NCI-H2029 treated with DMSO at 0.1 percent for 48 hours (cell line): ENCODE results near the gene REST.

Source experiments
- DNase-seq: peaks from one replicate; lab custom pipeline; 2025; lab: John Stamatoyannopoulos, UW

The REST gene

DNA sequence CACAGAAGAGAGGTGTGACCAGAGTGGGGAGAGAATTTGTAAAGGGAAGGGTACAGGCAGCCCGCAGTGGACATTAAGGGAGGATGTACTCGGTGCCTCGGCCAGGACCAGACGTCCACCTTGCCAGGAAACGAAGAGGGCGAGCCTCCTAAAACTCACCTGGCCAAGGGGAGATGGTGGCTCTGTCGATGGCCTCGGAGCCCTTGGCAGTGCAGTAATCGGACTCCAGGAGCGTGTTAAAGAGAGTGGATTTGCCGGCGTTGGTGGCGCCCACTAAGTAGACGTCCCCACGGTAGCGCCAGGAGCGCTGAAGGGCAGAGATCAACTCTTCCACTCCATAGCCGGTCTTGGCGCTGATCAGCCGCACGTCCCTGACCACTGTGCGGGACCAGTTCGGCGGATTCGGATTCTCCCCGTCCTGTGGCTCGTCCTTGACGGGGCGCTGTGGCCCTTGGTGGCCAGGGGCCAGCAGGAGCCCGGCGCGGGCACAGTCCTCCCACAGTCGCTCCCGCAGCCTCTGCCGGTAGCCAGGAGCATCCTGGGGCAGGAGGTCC is 68.7 kb downstream of the REST start:
- DNase-seq = no peak

- DNase-seq = no peak
These were observed 69.2 kb downstream of the REST start for GRCh38 chr4:56976837-56977320.

- DNase-seq = peak; percentile 91
These were observed 69.8 kb downstream of the REST start, which contains the start of gene NOA1 for GRCh38 chr4:56977321-56978012. TSS of gene NOA1 (minus strand) at chr4:56977606. CDS start at chr4:56977585, 21 bp downstream.

- peak; percentile 92 for DNase-seq
These were observed 71.1 kb downstream of the REST start, which contains the start of gene POLR2B for GRCh38 chr4:56978750-56979303. TSS of gene POLR2B (plus strand) at chr4:56978896. CDS start at chr4:56978986, 90 bp downstream.

GRCh38 chr4:56979421-56980072 is 71.8 kb downstream of the REST start:
- no peak for DNase-seq

DNA sequence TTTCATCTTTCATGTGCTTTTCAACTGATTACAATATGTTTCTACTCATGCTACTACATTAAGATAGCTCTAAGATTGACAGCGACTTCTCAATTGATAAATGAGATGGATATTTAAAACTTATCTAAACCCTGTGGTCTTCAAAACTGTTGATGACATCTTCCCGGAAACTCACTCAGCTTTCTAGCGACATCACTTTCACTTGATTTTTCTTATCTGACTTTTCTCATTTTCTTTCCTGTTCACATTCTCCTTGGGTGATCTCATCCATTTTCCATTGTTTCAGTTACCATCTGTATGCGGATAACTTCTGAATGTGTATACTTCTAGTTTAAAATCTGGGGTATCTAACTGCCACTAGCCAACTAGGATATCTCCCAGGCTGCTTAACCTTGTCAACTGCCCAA is 74.1 kb downstream of the REST start:
- DNase-seq = no peak

- DNase-seq = no peak
These were observed 78.5 kb downstream of the REST start for GRCh38 chr4:56986192-56986591.

DNA sequence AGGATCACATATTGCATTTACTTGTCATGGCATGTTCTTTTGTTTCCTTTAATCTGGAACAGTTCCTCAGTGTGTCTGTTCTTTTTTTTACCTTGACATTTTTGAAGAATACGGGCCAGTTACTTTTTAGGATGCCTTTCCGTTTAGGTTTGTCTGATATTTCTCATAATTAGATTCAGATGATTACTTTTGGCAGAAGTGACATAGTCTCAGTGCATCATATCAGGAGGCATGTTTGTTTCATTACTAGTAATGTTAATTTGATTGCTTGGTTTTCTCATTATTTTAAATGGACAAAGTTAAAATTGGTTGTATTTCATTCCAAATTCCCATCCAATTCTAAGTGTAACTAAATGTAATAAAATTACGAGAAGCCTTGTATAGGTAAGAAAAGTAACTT is 79.3 kb downstream of the REST start:
- no peak for DNase-seq

- DNase-seq = no peak
These were observed 82.6 kb downstream of the REST start for GRCh38 chr4:56990109-56990905.

- DNase-seq = peak; percentile 63
These were observed 87.8 kb downstream of the REST start for GRCh38 chr4:56995525-56995924.

DNA sequence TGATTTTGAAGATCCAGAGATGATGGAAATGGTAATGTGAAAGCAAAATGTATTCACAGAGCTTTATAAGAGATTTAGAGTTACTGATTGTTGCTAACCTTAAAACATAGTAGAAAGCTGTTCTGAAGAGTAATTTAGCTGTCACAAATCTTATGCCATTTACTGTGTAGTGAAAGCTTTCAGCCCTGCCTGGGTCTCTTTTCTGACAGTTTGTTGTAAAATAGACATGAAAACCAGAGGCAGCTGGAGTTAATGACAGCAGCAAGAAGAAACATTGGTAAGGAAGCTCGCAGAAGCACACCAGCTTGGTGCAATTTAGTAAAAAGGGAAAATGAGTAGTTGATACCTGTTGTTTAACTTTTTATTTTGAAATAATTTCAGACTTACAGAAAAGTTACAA is 92.1 kb downstream of the REST start:
- DNase-seq = no peak

GRCh38 chr4:57013543-57014120 is 105.9 kb downstream of the REST start:
- DNase-seq = no peak
